Cortex of kidney (tissue), 1 donor: ENCODE measurements around the gene SOCS7.

ENCODE experiments used
- DNase-seq: peaks from one replicate; lab custom pipeline; 2025; lab: John Stamatoyannopoulos, UW

Gene SOCS7

DNA sequence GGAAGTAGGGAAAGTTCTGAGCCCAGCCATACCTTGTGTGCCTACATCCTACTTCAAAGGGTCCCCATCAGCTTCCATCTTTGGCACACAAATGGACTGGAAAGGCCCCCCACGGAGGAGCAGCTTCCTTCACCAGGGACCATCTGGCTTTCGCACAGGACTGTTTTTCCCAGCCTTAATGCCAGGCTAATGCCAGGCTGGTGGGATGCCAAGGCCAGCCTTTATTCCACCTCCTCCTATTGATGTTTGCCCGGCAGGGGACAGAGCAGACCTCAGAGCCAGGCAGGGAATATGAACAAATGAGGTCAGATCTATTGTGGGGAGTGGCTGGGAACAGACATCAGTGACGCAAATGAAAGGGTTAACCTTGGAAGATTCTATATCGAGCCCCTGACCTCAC, 13.6 kb upstream of the SOCS7 start:
- DNase-seq, result no peak

DNA sequence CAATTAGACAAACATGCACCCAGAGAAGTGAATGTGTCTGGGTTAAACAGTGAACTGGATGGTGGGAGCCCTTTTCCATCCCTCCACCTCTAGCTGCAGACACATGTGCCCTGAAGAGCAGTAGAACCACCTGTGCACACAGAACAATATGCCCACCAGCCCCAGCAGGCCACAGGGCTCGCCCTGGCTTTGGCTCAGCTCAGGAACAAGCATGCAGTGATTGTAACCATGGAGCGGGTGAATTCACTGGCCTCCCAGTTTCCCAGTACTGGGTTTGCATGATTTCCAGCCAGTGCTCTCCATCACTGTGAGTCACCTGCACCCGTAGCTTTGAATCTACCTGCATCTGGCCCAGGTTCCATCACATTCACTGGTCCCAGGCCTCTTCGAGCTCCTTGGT, 13.1 kb upstream of the SOCS7 start:
- no peak for DNase-seq

DNA sequence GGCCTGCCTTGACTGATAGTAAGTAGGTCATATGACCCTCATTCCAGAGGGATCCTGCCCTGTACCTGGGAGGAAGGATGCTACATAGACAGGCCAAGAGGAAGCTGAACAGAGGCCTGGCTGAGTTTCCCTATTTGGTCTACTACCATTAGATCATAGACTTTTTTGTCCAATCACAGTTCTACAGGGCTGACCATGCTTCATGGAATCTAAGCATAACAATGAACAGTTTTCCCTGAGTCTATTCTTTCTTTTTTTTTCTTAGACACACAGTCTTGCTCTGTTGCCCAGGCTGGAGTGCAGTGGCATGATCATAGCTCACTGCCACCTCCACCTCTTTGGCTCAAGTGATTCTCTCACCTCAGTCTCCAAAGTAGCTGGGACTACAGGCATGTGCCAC, 11.8 kb upstream of the SOCS7 start:
- DNase-seq, result no peak

DNA sequence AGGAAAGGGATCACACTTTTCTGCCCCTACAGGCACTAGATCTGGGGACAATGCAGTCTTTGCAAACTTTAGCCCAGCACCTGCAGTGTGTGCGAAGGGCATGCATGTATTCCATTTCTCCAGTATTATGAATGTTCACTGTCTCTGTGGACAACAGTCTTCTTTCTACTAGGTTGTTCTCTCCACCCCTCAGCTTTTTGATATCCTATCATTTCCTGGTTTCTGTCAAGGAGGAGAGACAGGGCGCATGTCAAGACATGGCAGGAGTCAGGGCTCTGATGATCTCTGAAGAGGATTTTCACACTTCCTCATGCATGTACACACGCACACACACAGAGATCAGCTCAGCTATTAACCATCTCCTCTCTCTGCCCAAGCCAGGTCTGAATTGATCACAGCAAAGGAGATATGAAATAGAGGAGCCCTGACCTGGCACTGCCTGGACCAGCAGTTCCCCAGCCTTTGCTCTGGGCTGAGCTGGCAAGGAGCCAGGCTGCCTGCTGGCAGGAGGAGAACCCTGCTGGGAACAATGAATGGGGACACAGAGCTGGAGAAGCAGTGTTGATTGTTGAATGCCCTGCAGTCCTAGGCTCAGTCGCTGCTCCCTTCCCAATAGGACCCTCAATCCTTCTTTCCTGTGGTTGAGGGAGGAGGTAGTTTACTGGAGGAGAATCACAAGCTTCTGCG, 10.5 kb upstream of the SOCS7 start:
- DNase-seq, result no peak

DNA sequence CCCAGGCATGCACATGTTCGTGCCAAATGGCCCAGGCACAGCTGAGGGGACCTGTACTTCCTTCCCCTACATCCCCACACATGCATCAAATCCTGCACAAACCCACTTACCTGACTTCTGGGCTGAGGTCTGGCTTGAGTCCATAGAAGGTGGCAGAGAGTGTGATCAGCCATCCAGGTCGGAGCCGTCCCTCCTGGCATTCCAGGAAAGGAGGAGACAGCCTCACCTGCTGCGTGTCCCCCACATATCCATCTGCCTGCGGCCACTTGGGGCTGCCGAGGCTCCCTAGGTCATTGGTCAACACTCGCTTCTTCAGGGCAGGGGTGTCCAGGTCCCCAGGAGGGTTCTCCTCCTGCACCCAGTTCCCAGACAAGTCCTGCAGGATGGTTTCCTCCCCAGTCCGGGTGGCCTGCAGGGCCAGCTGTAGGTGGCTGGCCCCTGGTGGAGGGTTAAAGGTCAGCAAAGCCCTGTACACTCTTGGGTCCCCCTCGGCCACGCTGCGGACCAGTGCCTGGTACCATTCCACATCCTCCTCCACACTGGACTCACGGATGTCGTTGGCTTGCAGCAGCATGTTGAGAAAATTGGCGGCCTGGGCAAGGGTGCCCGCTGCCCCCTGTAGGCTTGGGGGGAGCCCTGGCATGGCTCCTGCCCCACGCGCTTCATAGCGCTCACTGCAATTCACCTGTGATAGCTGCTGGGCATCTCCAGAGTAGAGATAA, 8.6 kb upstream of the SOCS7 start:
- no peak for DNase-seq

DNA sequence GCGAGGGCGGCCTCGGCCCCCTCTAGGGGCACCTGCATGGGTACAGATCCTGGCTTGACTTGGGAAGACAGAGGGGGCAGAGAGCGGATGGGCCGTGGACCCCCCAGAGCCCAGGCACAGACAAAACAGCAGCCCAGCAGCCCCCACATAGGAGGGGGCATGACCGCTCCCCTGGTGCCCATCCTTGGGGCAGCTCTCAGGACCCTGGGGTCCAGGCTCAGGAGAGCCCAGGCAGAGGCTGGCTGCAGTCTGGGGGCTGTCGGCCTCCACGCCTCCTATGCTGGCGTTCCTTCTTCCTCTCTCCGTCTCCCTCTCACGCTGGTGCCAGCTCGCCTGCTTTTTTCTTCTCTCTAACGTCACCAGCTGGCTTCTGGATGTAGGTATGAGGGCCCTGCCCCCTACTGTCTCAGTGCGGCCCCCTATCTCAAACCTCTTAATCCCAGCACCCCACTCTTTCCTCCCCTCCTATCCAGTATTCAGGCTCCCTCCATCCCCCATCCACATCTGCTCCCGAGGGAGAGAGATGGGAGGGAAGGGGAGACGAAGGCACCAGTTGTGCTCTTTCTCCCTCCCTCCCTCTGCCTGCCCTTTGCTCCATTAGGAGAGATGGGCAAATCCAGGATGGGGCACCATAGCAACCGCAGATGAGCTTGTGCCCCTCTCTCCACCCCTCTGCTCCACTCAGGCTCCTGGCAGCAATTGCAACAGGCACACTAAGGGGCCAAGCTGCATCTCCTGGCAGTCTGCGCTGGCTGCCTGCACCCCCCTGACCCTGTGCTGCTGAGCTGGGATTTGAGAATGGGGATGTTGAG, 7.8 kb upstream of the SOCS7 start, which contains the start of gene GPR179:
Gene GPR179, minus strand, starts transcription at position 349 of the 812 bp plus-strand sequence. Its CDS starts 167 bp downstream, at position 182.
- no peak for DNase-seq

DNA sequence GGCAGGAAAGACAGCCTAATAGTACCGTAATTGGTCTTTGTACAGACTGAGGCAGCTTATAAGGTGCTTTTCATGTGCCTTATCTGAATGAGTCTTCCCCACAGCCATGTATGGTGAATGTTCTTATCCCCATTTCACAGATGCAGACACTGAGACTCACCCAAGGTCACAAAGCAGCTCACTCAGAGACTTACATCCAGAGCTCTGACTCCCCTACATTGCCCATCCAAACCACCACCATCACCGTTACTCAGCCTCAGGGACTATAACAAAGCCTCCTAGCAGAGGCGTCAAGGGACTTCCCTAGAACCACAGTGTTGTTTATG, 7.3 kb upstream of the SOCS7 start:
- DNase-seq, result no peak

DNA sequence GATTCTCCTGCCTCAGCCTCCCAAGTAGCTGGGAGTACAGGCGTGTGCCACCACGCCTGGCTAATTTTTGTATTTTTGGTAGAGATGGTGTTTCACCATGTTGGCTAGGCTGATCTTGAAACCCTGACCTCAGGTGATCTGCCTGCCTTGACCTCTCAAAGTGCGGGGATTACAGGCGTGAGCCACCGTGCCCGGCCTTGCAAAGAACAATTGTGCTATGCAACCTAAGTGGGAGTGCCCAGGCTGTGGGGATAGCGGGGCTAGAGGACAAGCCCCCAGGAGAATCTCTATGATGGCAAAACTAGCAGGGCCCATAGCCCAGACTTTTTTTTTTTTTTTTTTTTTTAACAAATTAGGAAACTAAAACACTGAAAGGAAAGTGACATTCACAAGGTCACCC, 5.9 kb upstream of the SOCS7 start:
- no peak for DNase-seq

DNA sequence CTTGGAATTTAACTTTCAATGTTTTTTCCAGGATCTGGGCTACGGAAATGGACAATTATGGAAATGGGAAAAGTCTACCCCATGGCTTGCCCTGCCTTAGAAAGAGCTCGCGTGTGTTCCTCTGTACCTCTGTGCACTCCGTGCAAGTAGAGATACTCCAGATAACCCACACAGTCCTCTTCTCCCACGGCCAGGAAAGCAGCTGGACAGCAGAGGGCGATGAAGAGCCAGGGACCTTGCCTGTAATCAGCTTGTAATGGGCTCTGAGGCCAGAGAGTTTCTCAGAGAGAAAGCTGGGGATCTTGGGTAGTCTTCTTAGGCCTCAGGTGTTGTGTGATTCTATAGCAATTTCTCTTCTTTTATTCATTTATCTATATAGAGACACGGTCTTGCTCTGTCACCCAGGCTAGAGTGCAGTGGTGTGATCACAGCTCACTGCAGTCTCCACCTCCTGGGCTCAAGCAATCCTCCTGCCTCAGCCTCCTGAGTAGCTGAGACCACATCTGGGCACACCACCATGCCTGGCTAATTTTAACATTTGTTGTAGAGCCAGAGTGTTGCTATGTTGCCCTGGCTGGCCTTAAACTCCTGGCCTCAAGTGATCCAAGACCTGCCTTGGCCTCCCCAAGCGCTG, 2.4 kb upstream of the SOCS7 start:
- DNase-seq, result no peak

DNA sequence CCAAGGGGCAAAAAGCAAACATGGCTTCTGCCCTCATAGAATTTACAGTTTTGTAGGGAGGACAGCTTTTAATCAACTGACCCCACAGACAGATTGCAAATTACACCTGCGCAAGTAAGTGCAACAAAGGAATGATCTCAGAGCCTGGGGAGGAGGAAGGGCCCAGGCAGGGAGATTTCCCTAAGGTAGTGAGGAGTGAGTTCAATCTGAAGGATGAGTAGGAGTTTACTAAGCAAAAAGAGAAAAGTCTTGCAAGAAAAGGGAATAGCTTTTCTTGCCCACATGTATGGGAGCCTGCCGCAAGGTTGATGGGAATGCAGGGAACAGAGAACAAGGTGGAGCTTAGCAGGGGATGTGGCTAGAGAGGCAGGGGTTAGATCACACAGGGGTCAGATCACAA, 1.6 kb upstream of the SOCS7 start:
- no peak for DNase-seq

DNA sequence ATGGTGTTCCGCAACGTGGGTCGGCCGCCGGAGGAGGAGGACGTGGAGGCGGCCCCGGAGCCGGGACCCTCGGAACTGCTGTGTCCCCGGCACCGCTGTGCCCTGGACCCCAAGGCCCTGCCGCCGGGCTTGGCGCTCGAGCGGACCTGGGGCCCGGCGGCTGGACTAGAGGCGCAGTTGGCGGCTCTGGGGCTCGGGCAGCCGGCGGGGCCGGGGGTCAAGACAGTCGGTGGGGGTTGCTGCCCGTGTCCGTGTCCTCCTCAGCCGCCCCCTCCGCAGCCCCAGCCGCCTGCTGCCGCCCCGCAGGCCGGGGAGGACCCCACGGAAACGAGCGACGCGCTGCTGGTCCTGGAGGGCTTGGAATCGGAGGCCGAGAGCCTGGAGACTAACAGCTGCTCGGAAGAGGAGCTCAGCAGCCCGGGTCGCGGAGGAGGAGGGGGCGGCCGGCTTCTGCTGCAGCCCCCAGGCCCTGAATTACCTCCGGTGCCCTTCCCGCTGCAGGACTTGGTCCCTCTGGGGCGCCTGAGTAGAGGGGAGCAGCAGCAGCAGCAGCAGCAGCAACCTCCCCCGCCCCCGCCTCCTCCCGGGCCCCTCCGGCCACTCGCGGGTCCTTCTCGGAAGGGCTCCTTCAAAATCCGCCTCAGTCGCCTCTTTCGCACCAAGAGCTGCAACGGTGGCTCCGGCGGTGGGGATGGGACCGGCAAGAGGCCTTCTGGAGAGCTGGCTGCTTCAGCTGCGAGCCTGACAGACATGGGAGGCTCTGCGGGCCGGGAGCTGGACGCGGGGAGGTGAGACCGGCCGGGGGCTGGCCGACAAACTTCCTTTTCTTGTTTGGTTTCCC, 821 bp downstream of the SOCS7 start:
- DNase-seq, result no peak

DNA sequence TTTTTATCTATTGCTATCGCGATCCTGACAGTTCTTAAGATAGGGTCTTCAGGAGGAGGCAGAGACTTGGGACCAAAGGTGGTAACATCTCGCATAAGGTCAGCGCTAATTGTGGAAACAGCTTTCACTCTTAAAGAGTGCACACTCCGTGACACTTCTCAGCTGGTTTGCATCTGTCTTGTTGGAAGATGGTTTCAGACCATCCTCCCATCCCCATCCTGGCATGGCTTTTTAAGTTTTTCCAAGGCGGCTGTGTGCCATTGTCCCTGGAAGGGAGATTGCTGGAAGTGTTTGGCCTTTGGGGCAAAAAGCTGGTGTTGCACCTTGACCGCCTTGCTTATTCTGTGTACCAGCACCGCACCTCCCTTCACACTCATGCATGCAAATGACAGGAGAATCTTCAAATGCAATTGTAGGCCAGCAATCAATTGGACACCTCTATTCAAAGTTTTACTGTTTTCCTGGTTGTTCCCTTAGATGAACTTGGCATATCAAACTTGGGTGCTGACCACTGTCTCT, 1.5 kb downstream of the SOCS7 start:
- DNase-seq, result no peak

DNA sequence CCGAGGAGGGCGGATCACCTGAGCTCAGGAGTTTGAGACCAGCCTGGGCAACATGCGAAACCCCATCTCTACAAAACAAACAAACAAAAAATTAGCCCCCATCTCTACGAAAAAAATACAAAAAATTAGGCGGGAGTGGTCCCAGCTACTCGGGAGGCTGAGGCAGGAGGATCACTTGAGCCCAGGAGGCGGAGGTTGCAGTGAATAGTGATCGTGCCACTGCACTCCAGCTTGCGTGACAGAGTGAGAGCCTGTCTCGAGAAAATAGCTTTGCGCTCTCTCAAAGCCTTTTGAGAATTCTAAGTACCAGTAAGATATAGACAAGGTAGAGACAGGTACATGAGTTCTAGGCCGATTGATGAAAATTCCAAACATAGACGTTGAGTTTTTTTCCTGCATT, 2.0 kb downstream of the SOCS7 start:
- no peak for DNase-seq

DNA sequence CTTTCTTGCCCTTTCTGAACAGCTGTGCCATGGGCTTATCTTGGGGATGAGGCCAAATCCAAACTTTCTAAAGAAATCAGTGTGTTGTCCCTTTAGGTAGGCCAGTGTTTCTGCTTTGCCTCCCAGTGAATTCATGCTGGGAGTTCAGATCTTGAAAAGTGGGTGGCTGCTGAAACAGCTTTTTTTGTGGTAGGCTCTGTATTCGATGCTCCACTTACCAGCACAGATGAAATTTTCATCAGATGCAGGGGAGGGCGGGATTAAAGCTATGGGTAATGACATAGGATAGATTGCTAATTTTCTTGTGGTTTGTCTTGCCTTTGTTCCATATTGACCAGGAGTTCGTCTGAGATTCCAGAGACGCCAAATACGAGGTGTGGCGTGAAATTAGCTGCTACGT, 2.8 kb downstream of the SOCS7 start:
- no peak for DNase-seq

DNA sequence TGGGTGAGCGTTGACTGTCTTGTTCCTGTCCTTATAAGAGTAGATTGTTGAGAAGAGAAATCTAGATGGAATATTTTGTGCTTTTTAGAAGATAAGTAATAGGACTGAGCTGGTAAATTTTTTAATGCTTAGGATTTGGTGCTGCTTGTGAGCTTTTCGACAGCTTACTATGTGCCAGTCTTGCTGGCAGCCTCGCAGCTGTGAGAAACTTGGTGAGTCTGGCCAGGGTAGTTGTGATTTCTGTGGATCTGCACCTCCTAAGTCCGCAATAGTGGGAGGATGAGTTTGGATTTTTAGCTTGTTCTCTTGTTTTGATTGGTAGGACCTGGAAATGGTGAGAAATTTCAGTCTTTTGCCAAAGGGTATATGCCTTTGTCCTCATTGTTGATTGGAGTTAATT, 3.6 kb downstream of the SOCS7 start:
- DNase-seq, result no peak

DNA sequence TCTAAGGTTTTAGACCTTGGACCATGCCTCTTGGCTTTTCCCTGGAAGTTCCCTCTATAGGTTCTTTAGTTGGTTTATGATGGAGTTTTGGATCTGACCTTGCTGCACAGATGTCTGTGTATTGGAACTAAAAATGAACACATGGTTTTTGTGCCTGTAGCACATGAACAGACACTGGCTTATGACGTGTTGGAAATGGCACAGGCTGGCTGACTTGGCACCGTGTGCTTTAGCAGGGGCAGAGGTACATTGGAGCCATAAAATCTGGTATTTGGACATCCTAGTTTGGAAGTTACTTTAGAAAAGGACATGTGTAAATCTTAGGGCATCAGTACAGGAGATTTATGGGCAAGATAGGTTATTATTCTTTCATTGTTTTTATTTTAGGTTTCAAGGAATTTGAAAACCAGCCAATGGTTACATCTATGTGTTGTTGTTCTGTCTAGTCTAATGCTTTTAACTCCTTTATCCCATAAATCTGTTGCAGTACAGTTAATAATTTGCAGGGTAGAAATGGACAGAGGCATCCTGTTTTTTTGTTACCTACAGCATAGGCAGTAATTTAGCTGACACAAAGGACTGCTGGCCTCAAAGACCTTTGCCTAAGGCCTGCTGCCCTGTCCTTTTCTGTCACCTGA, 6.0 kb downstream of the SOCS7 start:
- DNase-seq, result no peak

DNA sequence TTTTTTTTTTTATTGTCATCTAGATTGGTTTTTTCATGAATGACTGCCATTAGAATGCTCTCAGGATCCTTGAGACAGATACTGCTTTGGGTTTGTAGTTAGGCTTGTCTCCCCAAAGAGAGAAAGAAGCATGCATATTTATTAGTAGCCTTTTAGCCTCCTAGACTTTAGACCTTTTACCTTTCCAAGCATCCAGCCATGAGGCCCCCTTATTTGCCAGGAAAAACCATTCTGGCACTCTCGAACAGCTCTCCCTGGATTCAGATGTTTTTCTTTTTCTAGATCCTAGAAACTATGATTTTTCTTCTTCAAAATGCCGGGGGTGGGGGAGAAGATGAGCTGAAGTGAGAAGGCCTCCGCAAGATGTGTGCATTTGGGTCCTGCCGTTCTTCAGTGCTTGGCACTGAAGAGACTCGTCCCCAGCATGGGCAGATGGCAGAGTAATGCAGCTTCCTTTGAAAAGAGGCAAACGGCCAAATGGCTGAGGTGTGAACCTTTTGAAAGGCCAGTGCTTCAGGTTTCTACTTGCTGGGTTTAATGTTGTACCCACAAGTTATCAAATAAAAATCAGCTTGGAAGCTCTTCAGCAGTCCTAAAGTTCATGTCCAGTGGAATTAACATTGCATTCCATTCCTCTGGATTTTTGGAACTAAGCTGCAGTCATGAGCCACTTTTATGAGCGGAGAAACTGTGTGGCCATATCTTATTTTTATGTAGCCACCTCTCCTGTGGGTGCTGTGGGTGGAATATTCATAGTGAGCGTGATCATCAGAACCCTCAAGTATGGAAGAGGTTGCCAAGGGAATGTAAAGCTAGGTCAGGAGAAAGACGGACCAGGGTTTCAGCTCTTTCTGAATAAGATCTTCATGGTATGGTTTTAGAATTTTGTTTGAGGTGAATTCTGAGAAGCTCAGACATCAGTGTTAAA, 7.2 kb downstream of the SOCS7 start:
- DNase-seq, result no peak

DNA sequence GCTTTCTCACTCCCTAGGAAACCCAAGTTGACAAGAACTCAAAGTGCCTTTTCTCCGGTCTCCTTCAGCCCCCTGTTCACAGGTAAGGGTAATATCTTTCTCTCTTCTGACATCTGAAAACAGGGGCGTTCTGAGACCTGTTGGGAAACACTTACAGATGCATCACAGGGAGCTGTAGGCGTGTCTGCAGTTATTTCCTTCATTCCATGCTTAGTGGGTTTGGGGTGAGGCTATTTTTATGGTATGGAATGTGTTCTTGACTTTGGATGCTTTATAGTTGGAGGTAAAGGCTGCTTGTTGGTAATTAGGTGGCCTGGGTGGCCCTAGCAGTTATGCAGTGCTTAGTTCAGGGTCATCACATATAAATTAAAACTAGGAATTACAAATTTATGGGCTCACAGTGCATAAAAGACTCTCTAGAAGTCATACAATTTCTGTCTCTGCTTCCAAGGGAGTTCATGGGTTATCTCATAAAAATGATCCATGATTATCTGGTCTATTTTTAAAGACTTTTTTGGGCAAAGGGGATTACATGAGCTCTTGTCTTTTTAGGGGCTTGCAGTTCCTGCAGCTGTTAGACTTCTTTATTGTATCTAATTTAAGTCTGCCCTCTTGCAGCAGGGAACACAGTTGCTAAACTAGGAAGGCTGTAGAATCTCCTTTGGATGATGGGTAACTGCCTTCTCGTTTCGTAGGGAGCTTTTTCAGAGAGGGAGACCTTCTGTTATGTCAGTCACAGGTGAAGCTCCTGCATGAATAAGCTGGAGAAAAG, 10.2 kb downstream of the SOCS7 start:
- no peak for DNase-seq

DNA sequence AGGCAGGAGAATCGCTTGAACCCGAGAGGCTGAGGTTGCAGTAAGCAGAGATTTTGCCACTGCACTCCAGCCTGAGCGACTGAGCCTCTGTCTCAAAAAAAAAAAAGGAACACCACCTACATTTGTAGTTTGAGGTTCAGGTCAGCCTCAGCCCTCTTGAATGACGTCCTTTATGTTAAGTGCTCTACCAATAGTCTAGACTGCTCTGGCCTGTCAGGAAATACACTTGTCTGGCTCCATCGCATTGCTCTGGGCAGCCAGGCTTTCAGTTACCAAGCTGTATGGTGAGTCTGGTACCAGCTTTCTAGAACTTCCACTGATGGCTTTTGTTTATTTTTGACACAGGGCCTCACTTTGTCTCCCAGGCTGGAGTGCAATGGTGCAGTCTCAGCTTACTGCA, 11.4 kb downstream of the SOCS7 start:
- DNase-seq, result no peak
